Neural cell (in vitro differentiated cells): ENCODE measurements around the gene ZNF879. TPM values are rescaled to one million over a fixed set of nuclear protein-coding genes. Genes with fewer than 3 reads are reported as not detected.

Experiments
- H2AFZ ChIP-seq: fragments of 200-600, 300-800 bp; sonication (generic), shearing (Covaris generic); 2 replicates; pipeline ENCODE4 v1.6.0; 2014; ENCODE audit warnings: low read depth, mild to moderate bottlenecking, antibody characterized with exemption, low read length, moderate library complexity
- H3F3A ChIP-seq: fragments of 200-600 bp; shearing (Covaris generic); 2 replicates; pipeline ENCODE4 v1.6.1; 2016; ENCODE audit warnings: mild to moderate bottlenecking, moderate library complexity, mixed read lengths, antibody characterized with exemption, low read length; ENCODE audit not compliant: insufficient read depth, poor library complexity, severe bottlenecking
- H3K27ac ChIP-seq: fragments of 200-600, 300-800 bp; sonication (generic), shearing (Covaris generic); 2 replicates; pipeline ENCODE4 v1.5.1; 2014; ENCODE audit warnings: mild to moderate bottlenecking, low read length, moderate library complexity
- H3K27me3 ChIP-seq: fragments of 300-800, 200-600 bp; sonication (generic), shearing (Covaris generic); 2 replicates; pipeline ENCODE4 v1.6.0; 2014; ENCODE audit warnings: mild to moderate bottlenecking, low read depth, low read length, moderate library complexity; ENCODE audit not compliant: insufficient read depth
- H3K36me3 ChIP-seq: fragments of 300-800, 200-600 bp; sonication (generic), shearing (Covaris generic); 2 replicates; pipeline ENCODE4 v1.5.1; 2014; ENCODE audit warnings: mild to moderate bottlenecking, antibody characterized with exemption, low read length, moderate library complexity; ENCODE audit not compliant: insufficient read depth
- H3K4me2 ChIP-seq: fragments of 300-800, 200-600 bp; sonication (generic), shearing (Covaris generic); 2 replicates; pipeline ENCODE4 v1.6.0; 2014; ENCODE audit warnings: mild to moderate bottlenecking, low read length
- H3K4me3 ChIP-seq: fragments of 300-800, 200-600 bp; sonication (generic), shearing (Covaris generic); 2 replicates; pipeline ENCODE4 v1.5.1; 2014; ENCODE audit warnings: mild to moderate bottlenecking, low read length, moderate library complexity
- H3K79me2 ChIP-seq: fragments of 200-600 bp; shearing (Covaris generic); replicated peaks from 2 replicates; pipeline ENCODE4 v1.6.0; 2014; ENCODE audit warnings: mild to moderate bottlenecking, low read length, moderate library complexity; ENCODE audit not compliant: insufficient read depth
- H3K9ac ChIP-seq: fragments of 300-800, 200-600 bp; sonication (generic), shearing (Covaris generic); 2 replicates; pipeline ENCODE4 v1.6.1; 2016; ENCODE audit warnings: mild to moderate bottlenecking, low read length, mixed read lengths
- H3K9me2 ChIP-seq: fragments of 200-600 bp; shearing (Covaris generic); 2 replicates; pipeline ENCODE4 v1.6.1; 2016; ENCODE audit warnings: mild to moderate bottlenecking, low read length, mixed read lengths; ENCODE audit not compliant: insufficient read depth
- H3K9me3 ChIP-seq: fragments of 200-600, 300-800 bp; sonication (generic), shearing (Covaris generic); 2 replicates; pipeline ENCODE4 v1.6.1; 2016; ENCODE audit warnings: mild to moderate bottlenecking, mixed run types, low read length, moderate library complexity, mixed read lengths
- H4K20me1 ChIP-seq: fragments of 200-600 bp; shearing (Covaris generic); 2 replicates; pipeline ENCODE4 v1.6.1; 2016; ENCODE audit warnings: mild to moderate bottlenecking, mixed run types; ENCODE audit not compliant: insufficient read depth
- CTCF ChIP-seq: fragments of 450-650 bp; IDR thresholded peaks from 2 replicates; pipeline ENCODE4 v1.5.1; 2014; ENCODE audit warnings: antibody characterized with exemption, mild to moderate bottlenecking, moderate library complexity; ENCODE audit not compliant: poor library complexity, severe bottlenecking
- EP300 ChIP-seq: fragments of 450-650 bp; conservative IDR thresholded peaks from 2 replicates; pipeline ENCODE4 v1.6.1; 2014; ENCODE audit warnings: antibody characterized with exemption, mild to moderate bottlenecking, moderate library complexity; ENCODE audit not compliant: poor library complexity, severe bottlenecking
- EZH2 ChIP-seq: fragments of 200-600, 300-800 bp; shearing (Covaris generic), sonication (generic); IDR thresholded peaks from 2 replicates; pipeline ENCODE4 v1.6.1; 2014; ENCODE audit warnings: antibody characterized with exemption, low read length, borderline replicate concordance, mild to moderate bottlenecking; ENCODE audit not compliant: insufficient read depth, poor library complexity, severe bottlenecking
- MXI1 ChIP-seq: fragments of 450-650 bp; conservative IDR thresholded peaks from 2 replicates; pipeline ENCODE4 v1.6.1; 2014; ENCODE audit warnings: antibody characterized with exemption, mild to moderate bottlenecking; ENCODE audit not compliant: poor library complexity, severe bottlenecking
- POLR2AphosphoS5 ChIP-seq: IDR thresholded peaks from 2 replicates; pipeline ENCODE4 v1.6.1; 2012
- RAD21 ChIP-seq: fragments of 450-650 bp; conservative IDR thresholded peaks from 2 replicates; pipeline ENCODE4 v1.6.1; 2014; ENCODE audit warnings: antibody characterized with exemption, mild to moderate bottlenecking, moderate library complexity
- SMC3 ChIP-seq: fragments of 450-650 bp; conservative IDR thresholded peaks from 2 replicates; pipeline ENCODE4 v1.6.1; 2014; ENCODE audit warnings: antibody characterized with exemption, mild to moderate bottlenecking, moderate library complexity; ENCODE audit not compliant: poor library complexity
- TAF1 ChIP-seq: IDR thresholded peaks from 2 replicates; pipeline ENCODE4 v1.6.1; 2012; ENCODE audit warnings: low read depth
- polyA plus RNA-seq: library from polyadenylated mRNA; depleted of rRNA; stranded (reverse); fragments of >200 nt; gene quantifications from 2 replicates; pipeline ENCODE4 v1.2.3, GENCODE V29; 2014
- TF ChIP-seq, protein P1 (sequence below): IDR thresholded peaks from 2 replicates; pipeline ENCODE4 v1.6.1; 2012; ENCODE audit warnings: borderline replicate concordance

The ZNF879 gene
- polyA plus RNA-seq, 1 donor from 2014 or later = 18.7 TPM

GRCh38 chr5:179008667-179009066, 14.9 kb upstream of the ZNF879 start:
- Histone ChIP-seq H3K27ac (no peak overlapping the region), H3K36me3 (no peaks in the 10 kb centered on the region), H4K20me1 (no peaks in the 10 kb centered on the region), H3K9me2 (no peaks in the 10 kb centered on the region), H2AFZ (no peak overlapping the region), H3K4me3 (no peak overlapping the region), H3K27me3 (no peaks in the 10 kb centered on the region), H3K9ac (no peak overlapping the region), H3K9me3 (no peaks in the 10 kb centered on the region), H3K79me2 (no peaks in the 10 kb centered on the region), H3F3A (no peaks in the 10 kb centered on the region), H3K4me2 (no peak overlapping the region)
- TF ChIP-seq EP300 = no peak

- Histone ChIP-seq H3K36me3 (peaks cover 51% of the 10 kb centered on the region), H3K9me3 (peaks cover 53% of the 10 kb centered on the region)
- TF ChIP-seq SMC3 = no peak
- TF ChIP-seq POLR2AphosphoS5 = no peak
- no peak for TF ChIP-seq MXI1
- TF ChIP-seq TAF1 = no peak
- TF ChIP-seq, protein P1, sequence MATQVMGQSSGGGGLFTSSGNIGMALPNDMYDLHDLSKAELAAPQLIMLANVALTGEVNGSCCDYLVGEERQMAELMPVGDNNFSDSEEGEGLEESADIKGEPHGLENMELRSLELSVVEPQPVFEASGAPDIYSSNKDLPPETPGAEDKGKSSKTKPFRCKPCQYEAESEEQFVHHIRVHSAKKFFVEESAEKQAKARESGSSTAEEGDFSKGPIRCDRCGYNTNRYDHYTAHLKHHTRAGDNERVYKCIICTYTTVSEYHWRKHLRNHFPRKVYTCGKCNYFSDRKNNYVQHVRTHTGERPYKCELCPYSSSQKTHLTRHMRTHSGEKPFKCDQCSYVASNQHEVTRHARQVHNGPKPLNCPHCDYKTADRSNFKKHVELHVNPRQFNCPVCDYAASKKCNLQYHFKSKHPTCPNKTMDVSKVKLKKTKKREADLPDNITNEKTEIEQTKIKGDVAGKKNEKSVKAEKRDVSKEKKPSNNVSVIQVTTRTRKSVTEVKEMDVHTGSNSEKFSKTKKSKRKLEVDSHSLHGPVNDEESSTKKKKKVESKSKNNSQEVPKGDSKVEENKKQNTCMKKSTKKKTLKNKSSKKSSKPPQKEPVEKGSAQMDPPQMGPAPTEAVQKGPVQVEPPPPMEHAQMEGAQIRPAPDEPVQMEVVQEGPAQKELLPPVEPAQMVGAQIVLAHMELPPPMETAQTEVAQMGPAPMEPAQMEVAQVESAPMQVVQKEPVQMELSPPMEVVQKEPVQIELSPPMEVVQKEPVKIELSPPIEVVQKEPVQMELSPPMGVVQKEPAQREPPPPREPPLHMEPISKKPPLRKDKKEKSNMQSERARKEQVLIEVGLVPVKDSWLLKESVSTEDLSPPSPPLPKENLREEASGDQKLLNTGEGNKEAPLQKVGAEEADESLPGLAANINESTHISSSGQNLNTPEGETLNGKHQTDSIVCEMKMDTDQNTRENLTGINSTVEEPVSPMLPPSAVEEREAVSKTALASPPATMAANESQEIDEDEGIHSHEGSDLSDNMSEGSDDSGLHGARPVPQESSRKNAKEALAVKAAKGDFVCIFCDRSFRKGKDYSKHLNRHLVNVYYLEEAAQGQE = no peak
- TF ChIP-seq EP300 = no peak
Measured at GRCh38 chr5:179033004-179033580, 9.5 kb downstream of the ZNF879 start.

GRCh38 chr5:179044765-179045164, 21.2 kb downstream of the ZNF879 start:
- Histone ChIP-seq H3K4me3 (no peak overlapping the region), H2AFZ (no peak overlapping the region), H3K27me3 (no peaks in the 10 kb centered on the region), H3K79me2 (no peaks in the 10 kb centered on the region), H3K4me2 (no peak overlapping the region), H4K20me1 (no peaks in the 10 kb centered on the region), H3K9ac (no peak overlapping the region), H3K36me3 (no peaks in the 10 kb centered on the region), H3K9me2 (no peaks in the 10 kb centered on the region), H3K27ac (no peak overlapping the region), H3K9me3 (peaks cover 9% of the 10 kb centered on the region), H3F3A (no peaks in the 10 kb centered on the region)
- TF ChIP-seq, protein P1 = no peak
- TF ChIP-seq TAF1 (no peak), RAD21 (no peak), SMC3 (no peak), CTCF (no peak), POLR2AphosphoS5 (no peak), EZH2 (no peak), MXI1 (no peak), EP300 (no peak)

More at GRCh38 chr5:179033004-179033580, 9.5 kb downstream of the ZNF879 start:
- Histone ChIP-seq H3K9me2 (no peaks in the 10 kb centered on the region), H3K27me3 (no peaks in the 10 kb centered on the region), H3K27ac (no peak overlapping the region), H3K79me2 (no peaks in the 10 kb centered on the region), H3F3A (no peaks in the 10 kb centered on the region), H2AFZ (no peak overlapping the region), H3K9ac (no peak overlapping the region), H3K4me2 (no peak overlapping the region), H4K20me1 (no peaks in the 10 kb centered on the region), H3K4me3 (no peak overlapping the region)
